ENCODE data around the gene ST6GALNAC2. TPM values are rescaled to one million over a fixed set of nuclear protein-coding genes. Genes with fewer than 3 reads are reported as not detected.
A peak's percentile ranks its signal among the peaks of the same experiment; 100 is the strongest.

Gene ST6GALNAC2
- total and polyA plus RNA-seq, 12 donors, result 1.5 to 8.4 (median 5.7) TPM

DNA sequence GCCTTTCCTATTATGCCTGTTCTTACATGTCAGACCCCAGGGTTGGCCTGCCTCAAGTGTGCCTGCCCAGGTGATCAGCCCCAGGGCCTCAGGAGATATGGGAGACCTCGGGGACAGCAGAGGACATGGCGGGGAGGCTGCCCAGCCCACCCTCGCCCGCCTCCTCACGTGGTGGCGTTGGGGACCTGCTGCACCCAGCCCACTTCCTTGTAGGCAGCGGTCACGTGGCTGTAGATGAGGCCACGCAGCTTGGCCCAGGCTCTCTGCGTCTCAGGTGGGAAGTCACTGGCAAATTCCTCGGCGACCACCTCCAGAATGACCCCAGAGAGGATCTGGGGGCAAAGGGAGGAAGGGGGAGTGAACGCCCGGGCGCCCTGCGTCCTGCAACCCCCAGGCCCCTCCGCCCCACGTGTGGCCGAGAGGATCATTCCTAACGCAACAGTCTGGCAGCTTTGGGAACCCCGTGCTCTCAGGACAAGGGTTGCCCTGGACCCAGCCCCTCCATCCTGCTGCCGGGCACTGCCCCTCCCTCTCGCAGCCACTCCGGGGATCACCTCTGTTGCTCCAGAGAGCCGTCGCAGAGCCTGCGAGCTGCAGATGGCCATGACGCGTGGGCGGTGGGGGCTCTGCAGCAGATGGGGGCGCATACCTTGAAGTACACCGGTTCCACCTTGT lies 54.7 kb downstream of the ST6GALNAC2 start:
- H3K4me3 ChIP-seq, result peak overlapping the region in 1 of 10 donors; percentile 25
- peak in 1 of 2 donors; percentile 24 for DNase-seq
- H3K36me3 ChIP-seq, result no peaks in the 10 kb centered on the region
- peaks cover 36 to 77% (median 57%) of the 10 kb centered on the region in 9 donors for H3K4me1 ChIP-seq
- WGBS, 2 donors, result 74 to 83% methylated on average over 31 to 32 of the region's 32 CpGs
- intact Hi-C loops (cut with DNase I), result no loop called here
- H3K27me3 ChIP-seq, result no peaks in the 10 kb centered on the region
- no peak for TF ChIP-seq CTCF (IDR thresholded peaks at IDR 0.05)
- ATAC-seq, result no peak
- H3K27ac ChIP-seq, result peak overlapping the region; percentile 93 to 99 (median 96)
- H3K9me3 ChIP-seq, result no peaks in the 10 kb centered on the region

GRCh38 chr17:76530095-76530723 lies 55.5 kb downstream of the ST6GALNAC2 start:
- Histone ChIP-seq H3K9me3 (no peaks in the 10 kb centered on the region), H3K27me3 (no peaks in the 10 kb centered on the region), H3K27ac (peak overlapping the region; percentile 93 to 99 (median 96)), H3K4me3 (peak overlapping the region in 4 of 10 donors; percentile 1 to 43 (median 18)), H3K4me1 (peaks cover 33 to 74% (median 56%) of the 10 kb centered on the region in 9 donors), H3K36me3 (no peaks in the 10 kb centered on the region)
- TF ChIP-seq CTCF (IDR thresholded peaks at IDR 0.05), result no peak
- ATAC-seq (peak; percentile 15 to 68 (median 63)), DNase-seq (peak in 1 of 2 donors; percentile 88)
- intact Hi-C loops (cut with DNase I), result no loop called here
- 33 to 50% methylated on average over 23 of the region's 23 CpGs for WGBS, 2 donors

DNA sequence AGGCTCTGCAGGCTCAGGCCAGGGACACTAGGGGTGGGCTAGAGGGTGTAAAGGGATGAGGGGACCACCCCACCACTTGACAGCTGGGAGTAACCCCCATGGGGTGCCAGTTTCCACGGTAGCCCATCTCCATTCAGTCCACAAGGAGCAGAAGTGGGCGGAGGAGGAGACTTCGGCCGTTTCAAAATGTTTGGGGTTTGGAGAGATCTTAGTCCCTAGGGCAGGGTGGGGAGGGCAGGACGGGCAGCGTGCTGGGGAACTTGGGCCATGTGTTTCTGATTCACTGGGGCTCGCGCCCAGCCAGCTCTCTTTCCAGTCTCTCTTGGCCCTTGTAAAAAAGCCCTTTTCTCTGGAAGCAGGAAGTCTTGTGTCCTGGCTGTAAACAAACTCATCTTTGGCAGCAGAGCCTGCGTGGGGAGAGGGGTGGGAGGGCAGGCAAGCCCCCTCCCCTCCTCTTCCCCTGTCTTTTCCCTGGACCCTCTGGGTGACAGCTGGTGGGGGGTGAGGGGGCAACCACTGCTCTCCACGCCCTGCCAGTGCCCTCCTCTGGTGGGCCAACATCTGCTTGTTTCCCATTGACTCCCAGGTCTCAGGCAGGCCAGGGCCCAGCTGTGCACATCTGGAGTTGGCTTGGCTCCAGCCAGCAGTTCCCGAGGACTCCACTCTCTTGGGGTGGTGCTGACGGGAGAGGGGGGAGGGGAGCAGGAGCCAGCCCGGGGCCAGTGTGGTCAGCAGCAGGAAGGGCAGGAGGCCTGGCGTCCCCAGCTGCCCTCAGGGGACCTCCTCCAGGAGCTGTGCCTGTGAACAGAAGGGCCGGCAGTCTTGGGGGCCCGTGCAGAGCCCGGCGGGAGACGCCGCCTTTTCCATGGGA lies 56.2 kb downstream of the ST6GALNAC2 start:
- peaks cover 41 to 74% (median 62%) of the 10 kb centered on the region in 9 donors for H3K4me1 ChIP-seq
- WGBS, 2 donors, result 43 to 46% methylated on average over 19 to 20 of the region's 20 CpGs
- intact Hi-C loops (cut with DNase I), result loop anchor here in 2 of 10 donors (10.0 kb wide), 1 partner anchor 95 kb away; no protein-coding TSS in a partner anchor

More for the DNA sequence above, 56.2 kb downstream of the ST6GALNAC2 start:
- H3K4me3 ChIP-seq, result peak overlapping the region in 3 of 10 donors; percentile 12 to 43 (median 39)
- no peaks in the 10 kb centered on the region for H3K36me3 ChIP-seq
- no peaks in the 10 kb centered on the region for H3K27me3 ChIP-seq
- peak overlapping the region; percentile 93 to 99 (median 96) for H3K27ac ChIP-seq
- peak; percentile 72 to 84 (median 79) for ATAC-seq
- no peak for TF ChIP-seq CTCF (IDR thresholded peaks at IDR 0.05)
- no peaks in the 10 kb centered on the region for H3K9me3 ChIP-seq
- DNase-seq, result peak; percentile 92 to 93
